A673 (cell line): ENCODE results near the gene DUSP18.

ENCODE experiments used
- EZH2 ChIP-seq: fragments of 200-600 bp; sonication (generic); IDR thresholded peaks from 2 replicates; pipeline ENCODE4 v1.6.1; 2017; ENCODE audit warnings: borderline replicate concordance, low read depth, mild to moderate bottlenecking, mixed read lengths, antibody characterized with exemption, low read length; ENCODE audit not compliant: poor library complexity, severe bottlenecking
- TF ChIP-seq, protein P1 (sequence below): fragments of 300-800, 200-600 bp; sonication (generic); conservative IDR thresholded peaks from 2 replicates; pipeline ENCODE4 v1.5.1; 2017; ENCODE audit warnings: low read depth, mild to moderate bottlenecking, antibody characterized with exemption, low read length, moderate library complexity, mixed read lengths

DNA sequence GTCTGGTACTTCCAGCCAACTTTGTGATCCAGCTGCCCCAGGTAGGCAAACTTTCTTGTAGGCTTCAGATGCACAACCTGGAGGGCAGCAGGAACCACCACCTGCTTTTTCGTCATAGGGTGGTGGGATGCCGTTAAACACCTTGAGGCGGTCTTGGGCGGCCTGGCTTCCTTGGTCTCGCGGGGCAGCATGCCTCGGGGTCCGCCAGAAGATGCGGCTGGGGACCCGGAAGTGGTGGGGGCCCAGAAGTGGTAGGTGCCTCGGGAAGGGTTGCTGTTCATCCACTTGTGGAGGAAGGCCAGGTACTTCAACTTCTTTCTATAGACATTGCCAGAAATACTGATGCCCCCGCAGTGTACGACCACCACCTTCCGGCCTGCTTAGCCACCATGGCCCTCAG is 13.3 kb downstream of the DUSP18 start:
- TF ChIP-seq, protein P1, sequence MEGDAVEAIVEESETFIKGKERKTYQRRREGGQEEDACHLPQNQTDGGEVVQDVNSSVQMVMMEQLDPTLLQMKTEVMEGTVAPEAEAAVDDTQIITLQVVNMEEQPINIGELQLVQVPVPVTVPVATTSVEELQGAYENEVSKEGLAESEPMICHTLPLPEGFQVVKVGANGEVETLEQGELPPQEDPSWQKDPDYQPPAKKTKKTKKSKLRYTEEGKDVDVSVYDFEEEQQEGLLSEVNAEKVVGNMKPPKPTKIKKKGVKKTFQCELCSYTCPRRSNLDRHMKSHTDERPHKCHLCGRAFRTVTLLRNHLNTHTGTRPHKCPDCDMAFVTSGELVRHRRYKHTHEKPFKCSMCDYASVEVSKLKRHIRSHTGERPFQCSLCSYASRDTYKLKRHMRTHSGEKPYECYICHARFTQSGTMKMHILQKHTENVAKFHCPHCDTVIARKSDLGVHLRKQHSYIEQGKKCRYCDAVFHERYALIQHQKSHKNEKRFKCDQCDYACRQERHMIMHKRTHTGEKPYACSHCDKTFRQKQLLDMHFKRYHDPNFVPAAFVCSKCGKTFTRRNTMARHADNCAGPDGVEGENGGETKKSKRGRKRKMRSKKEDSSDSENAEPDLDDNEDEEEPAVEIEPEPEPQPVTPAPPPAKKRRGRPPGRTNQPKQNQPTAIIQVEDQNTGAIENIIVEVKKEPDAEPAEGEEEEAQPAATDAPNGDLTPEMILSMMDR: no peak
- no peak for TF ChIP-seq EZH2
